ENCODE results near the gene CCDC70.
A peak's percentile ranks its signal among the peaks of the same experiment; 100 is the strongest.

The CCDC70 gene

DNA sequence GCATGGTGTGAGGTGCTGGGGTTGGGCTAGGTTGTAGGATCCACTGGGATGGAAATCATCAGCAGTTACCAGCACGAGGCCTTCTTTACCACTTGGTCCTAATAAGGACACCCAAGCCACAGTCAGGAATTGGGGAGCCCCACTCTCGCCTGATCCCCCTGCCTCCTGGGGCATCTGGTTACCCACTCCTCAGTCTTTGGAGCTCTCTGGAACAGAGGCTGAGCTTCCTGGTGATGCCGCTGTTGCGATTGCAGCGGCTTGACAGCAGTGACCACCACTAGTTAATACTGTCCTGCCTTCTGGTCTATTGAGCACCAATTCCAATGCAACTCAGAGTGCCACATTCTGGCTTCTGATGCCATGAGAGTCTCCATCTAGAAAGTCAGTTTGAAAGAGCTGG lies 30.2 kb upstream of the CCDC70 start:
- DNase-seq: no peak

DNA sequence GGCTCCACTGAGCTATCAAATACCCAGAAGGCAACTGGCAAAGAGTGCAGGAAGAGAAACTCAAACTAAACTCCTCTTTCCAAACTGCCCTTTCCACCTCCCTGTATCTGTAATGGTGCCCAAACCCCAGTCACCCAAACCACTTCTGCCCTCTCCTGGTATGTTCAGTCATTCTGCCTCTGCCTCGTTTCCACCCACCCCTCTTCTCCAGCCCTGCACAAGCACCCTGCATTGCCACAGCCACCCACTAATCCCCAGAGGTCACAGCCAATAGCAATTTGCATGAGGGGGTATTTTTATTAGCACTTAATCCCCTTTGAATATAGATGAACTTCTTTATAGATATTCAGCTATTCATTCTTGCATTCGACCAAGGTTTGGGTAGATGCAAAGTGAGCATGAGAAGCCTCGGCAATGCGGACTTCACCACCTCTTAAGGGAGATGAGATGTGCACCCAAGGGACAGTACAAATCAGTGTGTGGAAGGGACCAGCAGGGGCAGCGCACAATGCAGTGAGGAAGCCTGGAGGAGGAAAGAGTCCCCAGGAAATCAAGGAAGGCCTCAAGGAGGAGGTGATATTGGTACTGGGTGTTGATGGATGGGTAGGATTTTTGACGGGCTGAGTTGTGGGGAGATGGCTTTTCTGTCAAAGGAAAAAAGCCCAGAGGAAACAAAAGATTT lies 29.2 kb upstream of the CCDC70 start:
- peak; percentile 28 for DNase-seq

DNA sequence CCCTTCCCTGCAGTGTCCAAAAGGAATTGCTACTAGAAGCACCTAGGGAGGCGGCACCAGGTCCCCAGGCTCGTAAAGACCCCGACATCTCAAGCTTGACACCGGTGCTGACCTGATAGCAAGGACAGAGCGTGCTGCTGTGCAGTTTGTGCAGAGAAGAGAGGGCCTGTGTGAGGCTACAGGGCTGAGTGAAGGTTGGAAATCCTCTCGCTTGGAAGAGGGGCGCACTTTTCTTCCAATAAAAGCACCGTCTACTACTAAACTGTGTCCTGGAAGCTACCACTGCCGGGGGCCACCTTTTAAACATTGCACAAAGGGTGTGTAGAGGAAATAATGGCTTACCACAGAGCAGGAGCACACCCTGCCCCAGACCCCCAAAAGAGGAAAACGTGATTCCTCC lies 27.8 kb upstream of the CCDC70 start:
- no peak for DNase-seq

DNA sequence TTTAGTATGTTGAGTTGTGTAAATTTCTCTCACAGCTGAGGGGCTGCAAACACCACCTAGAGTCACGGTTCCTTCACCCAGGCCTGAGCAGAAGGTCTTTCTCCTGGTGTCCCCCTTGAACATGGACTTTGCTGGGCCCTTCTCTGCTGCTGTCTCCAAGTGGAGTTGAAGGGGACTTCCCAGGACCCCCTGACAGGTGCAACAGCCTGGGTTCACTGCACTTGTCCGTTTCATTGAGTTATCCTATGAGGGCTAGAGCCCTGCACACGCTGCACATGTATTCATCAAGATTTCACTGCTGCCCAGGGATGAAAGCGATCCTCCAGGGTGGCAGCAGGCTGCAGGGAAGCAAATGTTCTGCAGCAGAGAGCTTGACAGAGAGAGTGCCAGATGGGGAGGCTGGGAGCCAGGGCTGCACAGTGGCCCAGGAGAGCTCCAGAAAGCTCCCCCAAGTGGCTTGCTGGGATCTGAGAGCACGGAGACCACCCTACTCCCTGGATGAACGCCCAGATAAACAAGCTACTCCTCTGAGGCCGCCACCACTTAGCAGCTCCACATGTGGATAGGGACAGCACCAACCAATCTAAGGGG lies 27.1 kb upstream of the CCDC70 start:
- DNase-seq: no peak

DNA sequence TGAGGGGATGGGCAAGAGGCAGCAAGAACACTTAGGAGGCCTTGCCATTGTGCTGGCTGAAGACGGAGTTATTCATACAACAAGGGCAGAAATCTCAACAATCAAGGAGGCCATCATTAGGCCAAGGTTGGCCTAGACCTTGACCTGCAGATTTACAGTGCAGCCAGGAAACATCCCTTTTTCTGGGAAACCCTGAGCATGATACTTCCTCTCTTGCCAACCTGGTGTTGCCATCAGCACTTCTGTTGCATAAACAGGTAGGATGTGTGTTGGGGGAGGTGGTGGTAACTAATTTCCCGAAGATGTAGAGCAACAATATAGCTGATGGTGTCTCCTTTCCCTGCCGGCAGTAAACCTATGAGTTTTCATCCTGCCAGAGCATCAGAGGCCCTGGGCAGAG lies 24.8 kb upstream of the CCDC70 start:
- DNase-seq: no peak

DNA sequence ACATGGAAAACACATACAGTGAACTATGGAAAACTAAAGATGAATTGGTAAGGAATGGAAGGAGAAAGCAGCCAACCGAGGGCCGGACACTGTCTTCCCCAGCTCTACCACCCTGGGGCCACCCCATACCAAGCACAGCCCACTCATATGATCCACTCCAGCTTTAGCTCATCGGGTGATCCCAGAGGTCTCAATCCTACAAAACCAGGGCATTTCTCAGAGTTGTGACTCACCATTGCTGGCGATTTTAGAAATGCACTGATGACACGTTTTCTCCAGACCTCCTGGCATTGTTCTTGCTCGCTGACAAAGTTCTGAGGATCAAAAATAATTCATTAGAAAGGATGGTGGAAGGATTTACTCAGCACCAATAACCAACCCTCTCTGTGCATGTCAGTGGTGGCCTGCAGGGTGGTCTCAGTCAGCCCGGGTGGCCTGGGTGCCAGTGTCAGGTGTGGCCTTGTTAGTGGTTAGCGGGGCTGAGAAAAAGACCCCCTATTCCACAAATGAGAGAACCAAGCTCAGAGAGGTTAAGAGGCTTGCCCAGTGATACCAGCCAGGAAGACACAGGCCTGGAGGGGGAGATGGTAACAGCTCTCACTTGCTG lies 23.4 kb upstream of the CCDC70 start:
- peak; percentile 50 for DNase-seq

DNA sequence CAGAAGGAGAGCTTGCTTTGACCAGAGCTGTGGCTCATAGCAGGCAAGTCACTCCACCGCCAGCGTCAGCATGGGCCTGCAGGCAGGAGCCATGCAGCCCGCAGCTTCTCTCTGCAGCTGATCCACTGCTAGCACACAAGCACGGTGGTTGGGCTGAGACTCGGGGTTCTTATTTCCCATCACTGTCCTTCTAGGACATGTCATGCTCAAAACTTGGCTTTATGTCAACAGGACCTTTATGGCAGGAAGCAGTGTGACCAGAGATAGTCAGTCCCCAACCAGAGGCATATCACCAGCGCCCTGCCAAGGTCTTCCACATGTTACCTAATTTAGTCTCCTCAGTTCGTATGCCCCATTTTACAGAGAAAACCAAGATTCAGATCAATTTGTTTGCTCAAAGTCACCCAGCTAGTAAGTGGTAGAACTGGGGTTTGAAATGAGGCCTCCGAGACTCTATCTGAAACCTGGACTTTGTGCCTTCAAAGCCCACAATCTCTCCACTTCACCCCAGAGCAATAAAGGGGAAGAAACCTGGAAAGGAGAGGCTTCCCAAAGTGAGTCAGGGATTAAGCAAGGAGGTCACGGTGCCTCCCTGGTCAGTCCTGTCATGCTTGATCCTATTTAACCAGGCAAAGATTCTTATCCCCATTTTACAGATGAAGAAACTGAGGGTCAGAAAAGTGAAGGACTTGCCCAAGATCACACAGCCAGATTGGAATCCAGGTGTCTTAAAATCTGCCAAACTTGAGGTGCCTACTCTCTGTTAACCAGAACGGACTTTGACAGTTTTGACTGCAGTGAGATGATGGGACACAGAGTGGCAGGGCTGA lies 21.8 kb upstream of the CCDC70 start:
- DNase-seq: no peak

DNA sequence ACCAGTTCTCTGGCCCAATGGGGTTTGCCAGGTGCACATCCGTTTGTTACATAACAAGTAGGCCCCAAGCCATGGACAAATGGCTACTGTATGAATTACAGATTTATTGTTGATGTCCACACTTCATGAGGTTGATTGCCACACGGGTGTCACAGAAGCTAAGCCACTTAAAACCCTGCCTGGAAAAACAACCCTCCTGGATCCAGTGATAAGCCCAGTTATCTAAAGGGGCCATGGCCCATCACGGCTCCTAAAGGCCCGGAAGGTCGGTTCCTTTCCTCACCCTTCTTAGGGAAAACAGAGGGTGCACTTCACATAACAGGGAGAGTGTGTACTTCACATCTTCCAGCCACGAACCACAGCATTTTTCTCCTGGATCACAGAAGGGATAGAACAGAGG lies 20.9 kb upstream of the CCDC70 start:
- DNase-seq: no peak

DNA sequence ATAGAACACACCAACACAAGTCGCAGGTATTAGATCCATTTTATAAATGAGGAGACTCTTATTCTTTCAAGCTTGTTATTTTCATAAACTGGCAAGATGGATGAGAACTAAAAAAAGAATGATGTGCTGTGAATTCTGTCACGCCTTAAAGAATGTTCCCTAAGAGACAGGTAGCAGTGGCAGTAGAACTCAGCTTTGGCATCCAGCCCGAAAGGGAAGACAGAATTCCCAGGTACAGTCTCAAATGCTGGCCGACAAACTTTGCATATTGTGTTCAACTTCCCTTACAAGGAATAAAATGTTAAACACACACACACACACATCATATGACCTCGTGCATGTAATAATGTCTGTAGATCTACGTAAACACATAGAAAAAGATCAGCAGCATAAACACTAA lies 20.0 kb upstream of the CCDC70 start:
- no peak for DNase-seq

DNA sequence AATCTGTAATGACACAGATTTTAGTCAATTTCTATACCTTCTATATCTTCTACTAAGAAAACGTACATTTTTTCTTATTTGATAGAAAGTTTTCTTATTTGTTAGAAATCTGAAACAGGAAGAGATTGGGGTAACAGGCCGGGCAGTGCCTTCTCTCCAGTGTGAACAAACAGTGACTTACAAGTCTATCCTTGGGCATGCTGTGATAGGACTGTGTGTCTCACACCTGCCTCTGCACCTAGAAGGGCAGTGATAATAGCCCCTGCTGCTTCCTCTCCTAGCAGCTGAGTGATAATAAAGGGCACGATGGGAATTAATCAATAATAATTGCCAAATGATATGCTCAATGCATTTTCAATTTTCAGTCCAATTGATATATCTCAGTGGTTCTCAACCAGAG lies 18.2 kb upstream of the CCDC70 start:
- DNase-seq: no peak

DNA sequence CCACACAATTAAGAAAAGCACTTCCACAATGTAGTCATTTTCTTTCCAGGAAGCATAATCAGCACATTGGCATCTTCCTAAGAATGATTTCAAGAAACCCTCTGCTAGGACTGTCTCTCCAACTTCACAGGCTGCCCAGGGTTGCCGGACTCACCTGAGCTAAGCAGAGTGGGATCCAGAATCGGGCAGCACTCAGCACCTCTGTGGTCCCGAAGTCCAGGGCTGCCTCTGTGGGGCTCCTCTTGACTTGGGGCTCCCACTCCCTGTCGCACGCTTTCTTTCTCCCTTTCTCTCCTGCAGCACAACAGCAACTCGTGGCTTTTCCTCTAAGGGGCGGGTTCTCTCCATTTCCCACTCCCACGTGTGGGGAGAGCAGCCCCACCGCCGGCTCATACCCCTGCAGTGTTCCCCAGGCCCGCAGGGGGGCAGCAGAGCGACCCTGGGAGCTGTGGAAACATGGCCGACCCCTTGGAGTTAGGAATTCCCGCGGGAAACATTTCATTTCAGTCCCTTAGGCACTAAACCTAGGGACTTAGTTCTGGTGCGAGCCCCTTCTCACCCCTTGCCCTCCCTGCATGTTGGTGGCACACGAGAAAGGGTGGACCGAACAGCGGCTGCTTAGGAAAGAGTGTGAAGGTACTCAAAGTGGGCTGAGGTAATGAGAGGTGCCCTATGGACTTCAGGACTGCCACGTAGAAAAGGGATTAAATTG lies 16.8 kb upstream of the CCDC70 start, which contains the start of gene TMEM272:
TSS of gene TMEM272 (minus strand) at position 316 of the 712 bp plus-strand sequence. CDS start 6,647 bp downstream, outside the sequence.
- peak; percentile 51 for DNase-seq

DNA sequence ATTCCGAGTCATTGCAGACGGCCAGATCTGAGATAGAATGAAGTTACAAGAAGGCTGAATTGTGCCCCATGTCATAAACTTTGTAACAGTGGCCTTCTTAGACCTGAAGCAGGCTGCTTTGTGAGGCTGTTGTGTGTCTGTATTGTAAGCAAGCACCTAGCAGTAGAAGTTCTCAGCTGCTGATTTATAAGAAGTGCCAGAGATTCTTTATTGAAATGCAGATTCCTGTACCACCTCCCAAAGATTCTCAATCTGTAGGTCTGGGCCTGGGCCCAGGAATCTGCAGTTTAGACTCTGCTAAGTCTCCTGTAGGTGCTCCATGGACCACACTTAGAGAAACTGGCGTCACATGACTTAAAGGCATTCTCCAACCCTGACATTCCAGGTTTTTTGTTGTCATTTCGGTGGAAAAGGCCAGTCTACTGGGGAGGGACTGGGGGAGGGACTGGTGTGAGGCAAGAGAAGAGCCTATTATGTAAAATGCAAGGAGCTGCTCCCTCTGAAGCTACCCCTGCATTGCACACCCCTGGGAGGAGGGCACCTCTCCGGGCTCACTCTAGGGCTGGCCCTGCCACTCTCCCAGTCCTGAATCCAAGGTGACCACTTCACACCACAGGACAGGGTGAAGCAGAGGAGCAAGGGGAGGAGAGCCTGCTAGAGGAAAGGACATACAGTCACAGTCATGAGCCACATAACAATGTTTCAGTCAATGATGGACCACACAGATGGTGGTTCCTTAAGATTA lies 16.0 kb upstream of the CCDC70 start:
- DNase-seq: no peak

DNA sequence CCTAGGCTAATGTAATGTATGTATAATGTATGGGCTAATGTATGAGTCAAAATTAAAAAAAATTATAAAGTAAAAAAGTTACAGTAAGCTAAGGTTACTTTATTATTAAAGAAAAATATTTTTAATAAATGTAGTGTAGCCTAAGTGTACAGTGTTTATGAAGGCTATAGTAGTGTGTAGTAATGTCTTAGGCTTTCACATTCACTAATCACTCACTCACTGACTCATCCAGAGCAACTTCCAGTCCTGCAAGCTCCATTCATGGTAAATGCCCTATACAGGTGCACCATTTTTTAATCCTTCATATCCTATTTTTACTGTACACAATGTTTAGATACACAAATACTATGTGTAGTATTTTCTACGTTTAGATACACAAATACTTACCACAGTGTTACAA lies 15.0 kb upstream of the CCDC70 start:
- no peak for DNase-seq

DNA sequence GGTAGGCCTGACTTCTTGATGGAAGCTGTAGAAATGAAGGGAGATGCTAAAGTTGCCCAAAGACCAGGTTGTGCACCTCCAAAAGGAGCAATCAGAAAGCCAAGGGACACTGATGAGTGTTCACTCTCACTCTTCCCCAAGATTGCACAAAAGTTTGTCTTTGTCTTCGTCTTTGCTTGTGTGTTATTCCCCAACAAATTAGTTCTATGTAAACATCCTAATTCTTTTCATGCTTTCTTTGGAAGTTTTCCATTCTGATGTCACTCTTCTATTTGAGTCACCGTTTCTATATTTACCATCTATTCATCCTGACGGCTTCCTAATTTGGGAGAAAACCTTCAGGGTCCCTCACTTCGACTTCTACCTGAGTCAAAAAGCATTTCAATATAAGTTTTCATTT lies 13.1 kb upstream of the CCDC70 start:
- peak; percentile 57 for DNase-seq

DNA sequence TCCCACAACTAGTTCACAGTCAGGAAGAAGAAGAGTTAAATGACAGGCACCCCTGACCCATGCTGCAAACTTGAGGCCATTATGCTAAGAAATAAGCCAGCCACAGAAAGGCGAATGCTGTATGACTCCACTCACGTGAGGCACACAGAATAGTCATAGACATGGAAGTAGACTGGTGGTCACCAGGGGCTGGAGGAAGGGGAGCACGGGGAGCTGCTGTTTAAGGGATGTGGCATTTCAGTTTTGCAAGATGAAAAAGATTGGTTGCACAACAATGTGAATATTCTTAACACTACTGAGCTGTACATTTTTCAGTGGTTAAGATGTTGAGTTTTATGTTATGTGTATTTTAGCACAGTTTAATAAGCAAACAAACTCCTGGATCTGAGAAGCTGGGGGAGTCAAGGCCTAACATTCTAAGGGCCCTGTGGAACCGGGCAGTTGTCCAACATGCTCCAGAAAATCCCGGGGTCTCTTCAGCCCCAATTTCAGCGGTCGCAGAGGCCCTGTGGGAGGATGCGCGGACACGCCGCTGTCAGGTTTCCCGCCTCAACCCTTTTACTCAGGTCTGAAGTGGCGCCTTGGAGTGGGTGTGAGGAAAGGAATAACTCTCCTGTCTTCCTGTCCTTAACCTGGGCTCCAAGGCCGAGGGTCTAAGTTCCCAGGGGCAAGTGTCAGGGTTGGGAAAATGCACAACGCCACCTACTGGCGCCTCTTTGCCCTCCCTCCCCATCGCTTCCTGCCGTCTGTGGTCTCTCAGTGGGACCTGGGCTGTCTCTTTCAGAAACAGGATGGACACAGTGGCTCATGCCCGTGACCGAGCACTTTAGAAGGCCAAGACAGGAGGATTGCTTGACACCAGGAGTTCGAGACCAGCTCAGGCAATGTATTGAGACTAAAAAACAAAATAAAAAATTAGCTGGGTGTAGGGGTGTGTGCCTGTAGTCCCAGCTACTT lies 12.3 kb upstream of the CCDC70 start:
- peak; percentile 31 for DNase-seq

DNA sequence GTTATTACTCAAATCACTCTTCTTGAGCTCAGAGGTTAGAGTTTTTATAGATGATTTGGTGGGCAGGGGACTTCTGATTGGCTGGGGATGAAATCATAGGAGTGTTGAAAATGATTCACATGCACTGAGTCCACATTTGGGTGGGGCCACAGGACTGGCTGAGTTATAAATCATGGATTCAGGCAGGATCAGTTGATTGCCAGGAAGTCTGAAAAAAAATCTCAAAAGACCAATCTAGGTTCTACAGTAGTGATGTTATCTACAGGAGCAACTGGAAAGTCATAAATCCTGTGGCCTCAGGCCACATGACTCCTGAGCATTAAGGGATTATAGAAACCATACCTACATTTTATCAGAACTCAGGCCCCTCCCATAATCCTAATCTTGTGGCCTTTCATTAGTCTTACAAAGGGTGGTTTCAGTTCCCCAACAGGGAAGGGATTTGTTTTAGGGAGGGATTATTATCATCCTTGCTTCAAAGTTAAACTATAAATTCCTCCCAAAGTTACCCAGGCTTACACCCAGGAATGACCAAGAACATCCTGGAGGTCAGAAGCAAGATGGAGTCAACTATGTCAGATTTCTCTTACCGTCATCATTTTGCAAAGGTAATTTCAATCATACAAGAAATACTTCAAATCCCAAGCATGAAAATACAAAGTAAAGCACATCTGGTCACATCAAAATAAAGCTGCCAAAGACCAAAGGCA lies 5.6 kb upstream of the CCDC70 start:
- no peak for DNase-seq

DNA sequence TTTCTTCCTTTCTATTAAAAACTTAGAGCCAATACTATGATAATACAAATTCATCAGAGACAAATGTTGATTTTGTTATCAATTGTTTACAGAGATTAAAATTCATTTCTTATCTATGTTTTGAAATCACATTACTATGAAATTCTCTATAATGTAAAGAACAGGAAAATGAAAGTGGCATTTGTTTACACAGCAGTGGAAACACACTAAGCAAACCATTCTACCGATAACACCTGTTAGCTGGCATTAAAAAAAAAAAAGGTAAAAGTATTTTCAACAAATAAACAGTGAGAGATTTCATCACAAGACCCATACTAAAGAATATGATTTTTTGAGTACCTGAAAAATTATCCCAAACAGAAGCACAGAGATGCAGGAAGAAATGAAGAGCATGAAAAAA lies 4.8 kb upstream of the CCDC70 start:
- DNase-seq: no peak

DNA sequence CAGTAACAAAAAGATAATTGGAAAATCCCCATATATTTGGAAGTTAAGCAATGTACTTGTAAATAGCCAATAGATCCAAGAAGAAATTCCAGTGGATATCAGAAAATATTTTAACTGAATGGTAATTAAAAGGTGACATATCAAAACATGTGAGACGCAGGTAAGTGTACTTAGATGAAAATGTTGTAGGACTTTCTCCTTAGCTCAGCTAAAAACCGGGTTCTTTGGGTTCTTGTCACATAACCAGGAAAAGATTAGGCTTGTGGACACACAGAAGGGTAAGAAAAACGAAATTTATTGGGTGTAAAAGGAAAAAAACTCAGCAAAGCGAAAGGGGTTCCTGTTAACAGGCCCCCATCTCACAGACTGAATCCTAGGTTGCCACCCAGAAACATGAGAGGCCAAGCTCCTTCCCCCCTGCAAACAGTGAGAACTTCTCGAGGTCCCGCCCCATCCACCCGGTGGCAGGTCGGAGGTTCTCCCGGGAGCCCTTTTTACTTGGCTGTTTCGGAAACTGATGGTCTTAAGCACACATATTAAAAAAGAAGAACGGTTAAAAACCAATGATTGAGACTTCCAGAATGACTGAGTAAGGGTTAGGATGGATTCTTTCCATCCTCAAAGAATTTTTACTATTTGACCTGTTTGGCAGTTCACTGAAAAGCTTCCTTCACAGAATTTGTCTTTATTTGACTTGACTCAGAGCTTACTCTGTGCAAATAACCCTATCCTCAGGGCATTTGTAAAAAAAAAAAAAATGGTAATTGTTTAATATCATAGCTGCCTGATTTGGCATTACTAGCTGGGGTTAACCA lies 3.1 kb upstream of the CCDC70 start:
- DNase-seq: no peak

DNA sequence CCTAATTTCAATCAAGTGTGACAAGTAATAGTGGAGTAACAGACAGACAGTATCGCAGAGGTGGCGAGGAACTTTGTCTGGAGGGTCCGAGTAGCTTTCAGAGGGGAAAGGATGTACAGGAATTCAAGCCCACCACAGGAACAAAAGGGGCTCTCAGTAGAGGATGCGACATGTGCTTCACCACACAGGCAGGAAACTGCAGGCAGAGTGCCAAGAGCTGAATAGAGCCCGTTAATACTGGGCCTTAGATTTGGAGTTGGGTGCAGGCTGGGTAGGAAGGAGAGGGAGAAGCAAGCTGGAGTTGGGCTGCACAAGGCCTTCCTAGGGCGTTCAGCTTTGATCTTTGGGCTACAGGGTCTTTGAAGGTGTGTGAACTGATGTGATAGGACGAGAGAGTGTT lies 1.2 kb downstream of the CCDC70 start:
- no peak for DNase-seq
